Astrocyte of the cerebellum (primary cell): ENCODE results near the gene IRAK2.
A peak's percentile ranks its signal among the peaks of the same experiment; 100 is the strongest.

ENCODE experiments used
- DNase-seq: peaks from one replicate; pipeline ENCODE4 v3.0.0-alpha.2; 2011; ENCODE audit warnings: low read depth
- H3K4me3 ChIP-seq: 2 replicates; pipeline ENCODE4 v1.5.1; 2011; ENCODE audit warnings: mild to moderate bottlenecking, low read depth, low read length, moderate library complexity
- CTCF ChIP-seq: IDR thresholded peaks from 2 replicates; pipeline ENCODE4 v1.5.1; 2012; ENCODE audit warnings: low read length, low read depth, moderate library complexity, mild to moderate bottlenecking; ENCODE audit errors: missing control alignments
- in situ Hi-C: cut with HindIII; loops from 2 replicates; pipeline ENCODE4 v1.10.0; 2017; ENCODE audit warnings: low sequenced_read_pairs

IRAK2 gene

DNA sequence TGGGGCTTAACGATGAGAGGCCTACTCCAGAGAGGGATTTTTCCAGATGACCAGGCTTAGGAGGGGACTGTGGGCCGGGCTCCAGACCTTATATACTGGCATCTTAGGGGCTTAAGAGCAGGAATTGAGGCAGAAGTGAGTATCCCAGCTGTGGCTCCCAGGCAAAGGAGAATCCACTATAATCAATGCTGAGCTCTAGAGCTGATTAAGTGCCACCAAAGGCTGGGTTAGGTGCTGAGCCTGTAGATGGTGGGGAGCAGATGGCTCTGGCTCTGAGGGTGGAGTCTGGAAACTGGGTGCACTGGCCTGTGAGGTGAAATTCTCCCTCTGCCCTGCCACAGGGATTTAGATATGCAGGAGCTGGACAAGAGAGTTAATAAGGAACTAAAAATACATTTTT lies 23.2 kb downstream of the IRAK2 start:
- no peak for DNase-seq
- no peak for TF ChIP-seq CTCF
- H3K4me3 ChIP-seq: no peak overlapping the region
- in situ Hi-C loops: no loop called here

- DNase-seq: no peak
Measured at GRCh38 chr3:10188804-10189556, 24.3 kb downstream of the IRAK2 start.

GRCh38 chr3:10189557-10190354 lies 25.0 kb downstream of the IRAK2 start:
- H3K4me3 ChIP-seq: no peak overlapping the region
- in situ Hi-C loops: loop anchor here (5.0 kb wide), 1 partner anchor 73 kb away; no protein-coding TSS in a partner anchor

More at GRCh38 chr3:10188804-10189556, 24.3 kb downstream of the IRAK2 start:
- in situ Hi-C loops: no loop called here
- TF ChIP-seq CTCF: no peak
- no peak overlapping the region for H3K4me3 ChIP-seq

DNA sequence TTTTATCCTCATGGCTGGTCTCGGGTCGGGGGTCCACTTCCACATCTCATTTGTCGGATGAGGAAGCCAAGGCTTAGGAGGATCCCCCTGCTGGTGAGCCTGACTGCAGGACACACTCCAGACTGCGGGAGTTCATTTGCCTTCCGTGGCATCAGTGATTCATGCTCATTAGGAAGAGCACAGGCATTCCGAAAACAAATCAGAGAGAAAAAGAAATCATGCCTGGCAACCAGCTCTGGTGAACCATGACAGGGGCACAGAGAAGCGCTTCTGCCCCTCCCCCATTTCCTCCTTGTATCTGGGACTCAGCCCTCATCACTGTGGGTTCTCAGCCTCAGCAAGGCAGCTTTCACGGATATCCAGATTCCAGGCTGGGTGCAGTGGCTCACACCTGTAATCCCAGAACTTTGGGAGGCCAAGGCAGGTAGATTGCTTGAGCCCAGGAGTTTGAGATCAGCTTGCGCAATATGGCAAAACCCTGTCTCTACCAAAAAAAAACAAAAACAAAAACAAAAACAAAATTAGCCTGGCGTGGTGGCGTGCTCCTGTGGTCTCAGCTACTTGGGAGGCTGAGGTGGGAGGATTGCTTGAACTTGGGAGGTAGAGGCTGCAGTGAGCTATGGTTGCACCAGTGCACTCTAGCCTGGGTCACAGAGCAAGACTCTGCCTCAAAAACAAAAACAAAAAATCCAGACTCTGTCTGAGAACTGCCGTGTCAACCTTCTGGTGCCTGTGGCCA lies 28.4 kb downstream of the IRAK2 start:
- TF ChIP-seq CTCF: peak; percentile 78
- no peak overlapping the region for H3K4me3 ChIP-seq
- DNase-seq: peak; percentile 78
- in situ Hi-C loops: loop anchor here (5.0 kb wide), 1 partner anchor 69 kb away; no protein-coding TSS in a partner anchor

More at GRCh38 chr3:10189557-10190354, 25.0 kb downstream of the IRAK2 start:
- no peak for TF ChIP-seq CTCF
- DNase-seq: no peak

- in situ Hi-C loops: loop anchor here (5.0 kb wide), 1 partner anchor 68 kb away; no protein-coding TSS in a partner anchor
- no peak for DNase-seq
- no peak for TF ChIP-seq CTCF
- no peak overlapping the region for H3K4me3 ChIP-seq
Measured at GRCh38 chr3:10193692-10194327, 29.1 kb downstream of the IRAK2 start.
